Hypothalamus (tissue), 51 donors: ENCODE data around the gene PRDM15.
"Not testable (repeated sequence)": the region's sequence is repeated elsewhere in the genome, so short reads cannot be mapped to it uniquely, and the experiment has no call there.

Source experiments
- DNase-seq, 51 donors: peaks; one replicate each; lab custom pipeline; 2025; lab: John Stamatoyannopoulos, UW

The PRDM15 gene

GRCh38 chr21:41785262-41785661 is 93.9 kb downstream of the PRDM15 start:
- DNase-seq: not testable (repeated sequence)

- DNase-seq: no peak
Measured at GRCh38 chr21:41784456-41785102, 94.6 kb downstream of the PRDM15 start.

- DNase-seq: no peak
Measured at GRCh38 chr21:41783476-41784180, 95.5 kb downstream of the PRDM15 start.

GRCh38 chr21:41781050-41781410 is 98.1 kb downstream of the PRDM15 start:
- no peak for DNase-seq

GRCh38 chr21:41780337-41781049 is 98.7 kb downstream of the PRDM15 start:
- DNase-seq: no peak

GRCh38 chr21:41779659-41780058 is 99.5 kb downstream of the PRDM15 start:
- no peak for DNase-seq

- DNase-seq: no peak
Measured at GRCh38 chr21:41778930-41779600, 100.1 kb downstream of the PRDM15 start.

- DNase-seq: peak in 45 of 51 donors; percentile 5 to 81 (median 51)
Measured at GRCh38 chr21:41777951-41778815, 101.0 kb downstream of the PRDM15 start.

- no peak for DNase-seq
Measured at GRCh38 chr21:41776778-41777177, 102.4 kb downstream of the PRDM15 start.

GRCh38 chr21:41775149-41775472 is 104.0 kb downstream of the PRDM15 start:
- DNase-seq: no peak

- DNase-seq: no peak
Measured at GRCh38 chr21:41774467-41775148, 104.5 kb downstream of the PRDM15 start.

GRCh38 chr21:41772351-41773080 is 106.6 kb downstream of the PRDM15 start:
- DNase-seq: no peak

GRCh38 chr21:41771625-41771945 is 107.6 kb downstream of the PRDM15 start:
- DNase-seq: no peak

GRCh38 chr21:41770901-41771624 is 108.1 kb downstream of the PRDM15 start:
- DNase-seq: no peak

GRCh38 chr21:41769933-41770332 is 109.2 kb downstream of the PRDM15 start:
- DNase-seq: no peak

- no peak for DNase-seq
Measured at GRCh38 chr21:41769521-41769920, 109.6 kb downstream of the PRDM15 start.

- DNase-seq: no peak
Measured at GRCh38 chr21:41769111-41769510, 110.0 kb downstream of the PRDM15 start.

GRCh38 chr21:41768437-41769042 is 110.6 kb downstream of the PRDM15 start:
- DNase-seq: no peak
